DMS53 (cell line): ENCODE measurements around the gene MAL.

Source experiments
- DNase-seq: peaks from one replicate; lab custom pipeline; 2025; lab: John Stamatoyannopoulos, UW

The MAL gene

DNA sequence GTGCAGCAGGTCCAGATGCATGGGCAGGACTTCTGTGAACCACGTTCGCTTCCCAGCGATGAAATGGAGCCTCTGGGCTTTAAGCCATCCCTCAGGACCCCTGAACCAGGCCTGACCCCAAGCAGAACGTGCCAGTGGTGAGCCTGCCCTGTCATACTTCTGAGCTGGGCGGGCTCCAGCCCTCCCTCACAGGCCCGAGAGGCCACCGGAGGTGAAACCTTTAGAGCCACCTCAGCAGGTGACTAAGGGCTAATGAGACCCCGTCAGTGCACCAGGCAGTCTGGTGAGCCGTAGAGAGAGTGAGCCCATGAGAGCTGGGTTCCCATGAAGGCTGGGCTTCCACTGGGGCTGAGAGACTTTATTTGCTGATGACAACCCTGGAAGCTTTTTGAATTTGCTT lies 8.9 kb upstream of the MAL start:
- DNase-seq = no peak

GRCh38 chr2:95017071-95017501 lies 8.4 kb upstream of the MAL start:
- DNase-seq = no peak

GRCh38 chr2:95017836-95018235 lies 7.7 kb upstream of the MAL start:
- DNase-seq = no peak

- DNase-seq = no peak
These were observed 7.2 kb upstream of the MAL start for GRCh38 chr2:95018301-95018700.

- DNase-seq = no peak
These were observed 6.5 kb upstream of the MAL start for GRCh38 chr2:95018861-95019550.

DNA sequence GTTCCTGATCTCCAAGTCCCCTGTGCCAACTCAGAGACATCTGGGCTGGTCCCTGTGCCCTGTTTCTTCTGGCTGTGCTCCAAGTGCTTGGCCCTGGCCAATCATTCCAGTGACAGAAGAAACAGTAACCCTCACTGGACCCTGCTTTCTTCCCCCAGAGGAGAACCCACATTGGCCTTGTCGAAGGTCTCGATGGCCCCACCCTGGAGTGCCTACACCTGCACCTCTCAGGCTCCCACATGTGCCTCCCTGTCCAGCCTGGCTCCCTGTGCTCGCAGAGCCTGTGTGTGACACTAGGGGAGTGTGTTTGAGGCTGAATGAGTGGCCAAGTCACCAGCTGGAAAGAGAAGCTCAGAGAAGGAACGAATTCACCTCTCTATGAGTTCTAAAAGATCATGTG lies 5.9 kb upstream of the MAL start:
- peak; percentile 30 for DNase-seq

- DNase-seq = no peak
These were observed 5.1 kb upstream of the MAL start for GRCh38 chr2:95020275-95021022.

GRCh38 chr2:95021023-95021416 lies 4.5 kb upstream of the MAL start:
- no peak for DNase-seq

DNA sequence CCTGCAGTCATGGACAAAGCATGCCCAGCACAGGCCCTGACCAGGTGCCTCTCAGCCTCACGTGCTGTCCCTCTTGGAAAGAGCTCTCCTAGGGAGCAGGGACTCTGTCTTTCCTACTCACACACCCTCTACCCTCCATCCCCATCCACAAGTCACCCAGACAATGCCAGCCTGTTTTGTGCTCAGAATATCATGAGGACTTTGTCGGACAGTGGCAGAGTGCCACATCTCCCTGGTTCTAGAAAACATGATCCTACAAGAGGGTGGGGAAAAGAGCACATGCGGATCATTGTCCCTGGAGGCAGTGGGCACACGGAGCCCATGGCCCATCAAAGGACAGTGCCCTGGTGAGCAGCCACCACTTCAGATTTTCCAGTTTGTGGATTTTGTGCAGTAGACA lies 3.7 kb upstream of the MAL start:
- no peak for DNase-seq

- peak; percentile 91 for DNase-seq
These were observed 2.9 kb upstream of the MAL start for GRCh38 chr2:95022309-95023221.

DNA sequence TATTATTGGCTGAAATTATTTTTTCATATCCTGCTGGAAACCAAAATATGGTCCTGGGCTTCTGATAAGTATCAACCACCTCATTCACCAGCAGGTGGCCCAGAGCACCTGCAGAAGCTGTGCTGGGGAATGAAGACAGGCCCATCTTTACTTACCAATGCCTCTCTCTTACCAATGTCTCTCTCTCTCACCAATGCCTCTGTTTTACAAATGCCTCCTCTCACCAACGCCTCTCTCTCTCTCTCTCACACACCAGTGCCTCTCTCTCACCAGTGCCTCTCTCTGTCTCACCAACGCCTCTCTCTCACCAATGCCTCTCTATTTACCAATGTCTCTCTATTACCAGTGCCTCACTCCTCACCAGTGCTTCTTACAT lies 2.3 kb upstream of the MAL start:
- peak; percentile 93 for DNase-seq

- no peak for DNase-seq
These were observed 1.1 kb upstream of the MAL start for GRCh38 chr2:95024371-95024770.

GRCh38 chr2:95024960-95025405 lies 525 bp upstream of the MAL start:
- DNase-seq = peak; percentile 45

DNA sequence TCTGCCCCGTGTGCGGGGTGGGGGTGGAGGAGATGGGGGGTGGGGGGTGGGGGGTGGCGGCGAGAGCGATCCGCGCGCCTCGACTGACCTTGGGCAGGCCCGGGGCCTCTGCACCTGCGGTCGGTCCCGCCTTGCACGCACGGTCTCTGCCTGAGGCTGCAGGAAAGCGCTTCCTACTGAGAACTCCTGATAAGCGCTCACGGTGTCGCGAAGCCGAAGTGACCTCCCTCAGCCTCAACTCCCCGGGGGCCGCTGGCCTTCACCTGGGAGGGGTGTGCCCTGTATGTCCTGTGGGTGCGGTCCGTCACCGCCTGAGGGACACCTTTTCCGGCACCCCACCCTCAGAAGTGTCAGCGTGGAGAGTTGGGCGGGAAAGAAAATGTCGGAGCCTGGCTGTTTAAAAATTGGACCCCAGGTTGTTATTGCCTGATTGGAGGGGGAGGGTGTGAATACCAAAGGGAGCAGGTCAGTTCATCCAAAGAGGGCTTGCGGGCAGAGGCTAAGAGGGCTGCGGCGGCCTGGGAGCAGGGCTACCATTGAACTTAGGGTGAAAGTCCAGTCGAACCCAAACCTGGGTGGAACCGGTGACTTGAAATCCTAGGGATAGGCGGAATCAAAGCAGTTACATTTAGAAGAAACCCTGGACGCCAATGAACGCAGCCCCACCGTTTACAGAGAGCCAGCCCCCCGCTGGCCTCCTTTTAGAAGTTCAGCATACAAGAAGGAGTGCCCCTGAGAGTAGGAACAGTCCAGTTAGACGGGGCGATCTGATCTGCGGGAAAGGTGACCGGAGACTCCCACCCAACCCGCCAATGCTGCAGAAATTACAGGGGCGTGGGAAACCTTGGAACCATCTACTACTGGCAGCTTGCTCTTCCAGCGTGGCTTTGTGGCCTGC lies 1.2 kb downstream of the MAL start:
- DNase-seq = peak; percentile 77

DNA sequence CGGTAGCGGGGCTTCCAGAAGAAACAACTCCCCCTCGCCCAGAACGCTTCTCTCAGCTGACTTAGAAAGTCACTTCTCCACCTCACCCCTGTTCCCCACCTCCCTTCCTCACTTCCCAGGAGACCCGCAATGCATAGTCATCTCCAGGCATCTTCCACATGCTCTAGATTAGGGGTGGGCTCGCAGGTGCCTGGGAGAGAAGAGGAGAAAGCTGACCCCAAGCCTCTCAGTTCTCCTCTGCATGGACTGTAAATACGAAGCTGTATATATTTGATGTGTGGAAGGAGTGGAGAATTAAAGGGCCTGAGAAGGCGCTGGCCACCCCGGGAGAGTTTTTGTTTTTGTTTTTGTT lies 1.8 kb downstream of the MAL start:
- no peak for DNase-seq

DNA sequence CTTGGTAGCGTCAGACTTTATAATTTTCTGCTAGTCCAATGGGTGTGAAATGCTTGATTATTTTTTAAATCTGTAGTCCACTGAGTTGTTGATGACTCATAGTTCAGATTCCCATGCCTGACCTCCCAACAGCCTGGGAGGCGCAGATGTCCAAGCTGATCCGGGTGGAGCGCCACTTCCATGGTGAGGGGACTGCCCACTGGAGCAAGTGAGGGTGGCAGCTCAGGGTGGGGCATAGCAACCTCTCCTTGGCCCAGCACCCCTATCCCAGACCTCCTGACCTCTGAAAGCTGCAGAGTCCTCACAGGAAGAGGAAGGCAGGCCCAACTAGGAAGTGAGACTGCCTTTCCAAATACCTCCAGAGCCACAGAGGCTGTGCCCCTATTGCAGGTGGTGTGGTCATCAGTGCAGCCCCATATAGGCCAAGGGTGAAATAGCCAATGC lies 4.4 kb downstream of the MAL start:
- DNase-seq = no peak

DNA sequence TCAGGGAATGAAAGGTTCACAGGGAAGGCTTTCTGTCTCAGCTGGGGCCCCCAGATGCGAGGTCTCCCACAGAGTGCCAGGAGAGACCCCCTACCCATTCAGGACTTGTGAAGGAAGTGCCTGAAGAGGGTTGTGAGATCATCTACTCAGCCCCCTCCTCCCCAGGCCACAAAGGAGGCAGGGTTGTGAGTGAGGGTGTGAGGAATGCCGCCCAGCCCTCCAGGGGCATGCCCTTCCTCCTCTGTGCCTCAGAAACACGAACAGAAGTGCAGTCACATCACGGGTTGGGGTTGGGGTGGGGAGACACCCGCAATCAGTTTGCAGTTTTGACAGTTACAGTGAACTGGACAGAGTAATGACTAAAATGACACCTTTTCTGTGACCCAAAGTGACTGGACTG lies 5.0 kb downstream of the MAL start:
- no peak for DNase-seq

DNA sequence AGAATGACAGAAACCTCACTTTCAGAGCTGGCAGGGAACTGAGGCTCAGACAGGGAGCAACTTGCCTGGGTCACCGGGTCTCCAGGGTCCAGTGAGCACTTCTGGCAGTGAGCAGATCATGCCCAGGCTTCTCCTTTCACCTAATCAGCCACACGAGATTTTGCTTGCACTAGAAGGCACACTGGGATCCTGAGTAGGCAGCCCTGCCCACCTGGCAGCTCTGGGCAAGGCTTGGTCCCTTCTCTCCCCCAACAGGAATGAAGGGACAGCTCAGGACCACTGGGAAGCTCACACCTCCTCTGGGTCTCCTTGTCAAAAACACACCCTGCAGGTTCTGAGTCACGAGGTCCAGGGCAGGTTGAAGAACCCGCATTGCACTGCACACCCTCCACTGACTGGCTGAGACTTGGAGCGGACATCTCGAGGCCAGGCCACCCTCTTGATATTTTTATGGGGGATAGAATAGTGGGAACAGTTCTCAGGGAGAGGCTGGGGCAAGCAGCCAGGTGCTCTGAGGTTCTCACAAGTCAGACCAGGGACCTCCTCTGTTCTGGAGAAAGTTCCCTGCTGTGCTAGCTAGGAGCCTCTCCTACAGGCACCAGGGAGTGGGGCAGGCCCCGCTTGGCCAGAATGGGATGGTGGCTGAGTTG lies 5.7 kb downstream of the MAL start:
- DNase-seq = no peak

- DNase-seq = peak; percentile 56
These were observed 6.2 kb downstream of the MAL start for GRCh38 chr2:95031726-95032116.

GRCh38 chr2:95032341-95032740 lies 6.8 kb downstream of the MAL start:
- DNase-seq = no peak
